Lower lobe of right lung (tissue), 2 donors: Measurements from ENCODE around the gene JCHAIN. TPM values are rescaled to one million over a fixed set of nuclear protein-coding genes. Genes with fewer than 3 reads are reported as not detected.
"Not testable (repeated sequence)": the region's sequence is repeated elsewhere in the genome, so short reads cannot be mapped to it uniquely, and the experiment has no call there.

Experiments
- ATAC-seq, 2 donors: fragments of 200-7000 bp; cut with Tn5 transposase; one replicate each; pipeline ENCODE4 v1.9.1; 2020 to 2022; ENCODE audit warnings: mild to moderate bottlenecking in 2 of 2, moderate library complexity in 2 of 2
- DNase-seq: peaks from one replicate; pipeline ENCODE4 v3.0.0-alpha.2; 2020
- H3K27ac ChIP-seq: fragments of 200-600 bp; one replicate; pipeline ENCODE4 v1.8.0; 2022
- H3K27me3 ChIP-seq: fragments of 200-600 bp; one replicate; pipeline ENCODE4 v1.8.0; 2022; ENCODE audit warnings: low read depth
- H3K36me3 ChIP-seq: fragments of 200-600 bp; one replicate; pipeline ENCODE4 v1.8.0; 2022; ENCODE audit warnings: mild to moderate bottlenecking
- H3K4me1 ChIP-seq: fragments of 200-600 bp; one replicate; pipeline ENCODE4 v1.8.0; 2022
- H3K4me3 ChIP-seq: fragments of 200-600 bp; one replicate; pipeline ENCODE4 v1.8.0; 2022; ENCODE audit warnings: mild to moderate bottlenecking
- H3K9me3 ChIP-seq: fragments of 200-600 bp; one replicate; pipeline ENCODE4 v1.8.0; 2022
- CTCF ChIP-seq: fragments of 200-600 bp; IDR thresholded peaks from one replicate; pipeline ENCODE4 v1.8.0; 2022; ENCODE audit warnings: antibody characterized with exemption, mild to moderate bottlenecking
- intact Hi-C: fragments of 100-400 bp; cut with DNase I; formaldehyde crosslinking; loops from one replicate; pipeline ENCODE4 v1.11.0; 2022
- total RNA-seq: library from RNA; stranded (reverse); fragmentation: NEBNext Ultra II Directional; extraction: Animal tissue kit (Norgen Biotek cat#: 25700); gene quantifications from one replicate; pipeline ENCODE4 v1.2.1, GENCODE V29; 2021
- donor health status: DM: no; HTN: yes; CAD: no; lungs with severe emphysema.

JCHAIN gene
- total RNA-seq, 1 donor from 2014 or later, result 191 TPM

DNA sequence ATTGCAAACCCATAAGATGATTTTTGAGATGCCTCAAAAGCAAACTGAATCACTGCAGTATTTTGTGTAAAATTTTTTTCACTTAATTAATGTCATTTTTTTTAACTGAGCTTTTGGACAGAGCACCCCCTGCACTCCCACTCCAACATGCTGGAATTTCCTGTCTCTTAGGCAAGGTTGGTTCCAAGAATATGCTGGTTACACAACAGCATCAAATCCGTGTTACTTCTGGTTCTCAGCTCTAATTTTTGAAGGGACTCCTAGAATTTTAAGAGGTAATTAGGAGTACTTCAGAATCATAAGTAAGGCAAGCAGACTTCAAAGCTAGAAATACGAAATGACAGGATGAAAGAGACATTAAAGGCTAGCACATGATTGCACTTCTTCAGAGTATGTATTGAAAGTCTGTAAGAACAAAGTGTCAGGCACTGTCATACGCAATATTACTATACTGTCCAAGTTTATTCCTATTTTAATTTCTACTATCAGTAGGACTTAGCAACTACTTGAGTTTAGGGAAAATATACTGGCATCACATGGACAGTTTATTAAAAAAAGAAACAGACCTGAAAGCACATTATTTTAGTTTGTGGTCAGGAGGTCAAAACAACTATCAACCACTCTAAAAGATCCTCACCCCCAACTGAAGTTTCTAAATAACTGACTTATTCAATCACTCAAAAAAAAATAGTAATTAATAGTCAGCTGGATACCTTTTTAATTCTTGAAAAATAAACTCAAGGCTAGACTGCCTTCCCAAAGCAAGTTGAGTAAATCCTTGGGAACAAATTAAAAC is 1.6 kb upstream of the JCHAIN start:
- Histone ChIP-seq H3K36me3 (no peaks in the 10 kb centered on the region), H3K4me1 (no peaks in the 10 kb centered on the region), H3K9me3 (no peaks in the 10 kb centered on the region), H3K4me3 (no peak overlapping the region), H3K27me3 (no peaks in the 10 kb centered on the region), H3K27ac (no peak overlapping the region)
- intact Hi-C loops, result no loop called here
- ATAC-seq (peak; percentile 55 to 85), DNase-seq (no peak)
- no peak for TF ChIP-seq CTCF

DNA sequence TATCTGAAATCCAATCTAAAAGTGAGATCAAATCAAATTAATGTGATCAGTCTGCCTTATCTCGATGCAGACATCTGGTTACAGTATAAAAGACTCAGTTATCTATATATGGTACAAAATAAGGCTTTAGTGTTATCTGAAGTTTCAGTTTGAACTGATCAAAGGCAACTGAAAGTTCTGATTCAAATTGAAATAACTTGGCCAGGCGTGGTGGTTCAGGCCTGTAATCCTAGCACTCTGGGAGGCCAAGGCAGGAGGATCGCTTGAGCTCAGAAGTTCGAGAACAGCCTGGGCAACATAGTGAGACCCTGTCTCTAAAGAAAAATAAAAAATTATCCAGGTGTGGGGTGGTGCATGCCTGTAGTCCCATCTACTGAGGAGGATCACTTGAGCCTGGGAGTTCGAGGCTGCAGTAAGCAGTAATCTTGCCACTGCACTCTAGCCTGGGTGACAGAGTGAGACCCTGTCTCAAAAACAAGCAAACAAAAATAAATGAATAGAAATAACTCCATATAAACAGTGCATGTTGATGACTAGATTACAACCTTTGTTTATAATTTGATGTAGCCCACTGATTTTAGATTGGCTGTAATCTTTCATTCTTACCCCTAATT is 4.9 kb downstream of the JCHAIN start:
- H3K9me3 ChIP-seq, H3K27me3 ChIP-seq, DNase-seq, H3K4me3 ChIP-seq, H3K4me1 ChIP-seq, ATAC-seq, H3K36me3 ChIP-seq, H3K27ac ChIP-seq, intact Hi-C loops: not testable (repeated sequence)

- no peaks in the 10 kb centered on the region for H3K27me3 ChIP-seq
- no peak overlapping the region for H3K4me3 ChIP-seq
- no peak overlapping the region for H3K27ac ChIP-seq
- DNase-seq, result no peak
- TF ChIP-seq CTCF, result no peak
- no peaks in the 10 kb centered on the region for H3K36me3 ChIP-seq
- H3K9me3 ChIP-seq, result no peaks in the 10 kb centered on the region
- intact Hi-C loops, result no loop called here
- ATAC-seq, result no peak
- H3K4me1 ChIP-seq, result no peaks in the 10 kb centered on the region
Measured at GRCh38 chr4:70660106-70660505, 6.2 kb downstream of the JCHAIN start.

- no peak for ATAC-seq
- TF ChIP-seq CTCF, result no peak
- Histone ChIP-seq H3K36me3 (no peaks in the 10 kb centered on the region), H3K27ac (no peak overlapping the region), H3K9me3 (no peaks in the 10 kb centered on the region), H3K4me1 (no peaks in the 10 kb centered on the region), H3K4me3 (no peak overlapping the region), H3K27me3 (no peaks in the 10 kb centered on the region)
- DNase-seq, result no peak
- intact Hi-C loops, result no loop called here
Measured at GRCh38 chr4:70658418-70658817, 7.9 kb downstream of the JCHAIN start.

- no peaks in the 10 kb centered on the region for H3K4me1 ChIP-seq
- no peak overlapping the region for H3K27ac ChIP-seq
- ATAC-seq (no peak), DNase-seq (no peak)
- no peaks in the 10 kb centered on the region for H3K36me3 ChIP-seq
- no peaks in the 10 kb centered on the region for H3K9me3 ChIP-seq
- no peak overlapping the region for H3K4me3 ChIP-seq
- intact Hi-C loops, result no loop called here
- H3K27me3 ChIP-seq, result no peaks in the 10 kb centered on the region
- no peak for TF ChIP-seq CTCF
Measured at GRCh38 chr4:70657326-70657725, 9.0 kb downstream of the JCHAIN start.

DNA sequence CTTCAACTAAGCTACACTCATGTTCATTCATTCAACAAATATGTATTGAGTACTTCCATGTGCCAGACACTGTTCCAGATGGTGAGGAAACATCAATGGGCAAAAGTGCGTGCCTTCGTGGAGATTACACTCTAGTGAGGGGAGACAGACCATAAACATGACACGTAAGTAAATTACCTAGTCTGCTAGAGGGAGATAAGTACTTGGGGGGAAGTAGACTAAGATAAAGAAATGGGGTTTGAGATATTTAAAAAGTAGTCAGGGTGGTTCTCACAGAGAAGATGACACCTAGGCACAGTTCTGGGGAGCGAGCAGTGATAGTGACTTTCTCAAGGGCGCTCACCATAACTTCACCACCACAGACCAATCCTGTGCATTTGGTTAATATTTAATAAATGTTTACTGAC is 11.7 kb downstream of the JCHAIN start:
- TF ChIP-seq CTCF, result no peak
- Histone ChIP-seq H3K4me1 (peaks cover 4% of the 10 kb centered on the region), H3K4me3 (no peak overlapping the region), H3K27me3 (no peaks in the 10 kb centered on the region), H3K36me3 (no peaks in the 10 kb centered on the region), H3K27ac (no peak overlapping the region), H3K9me3 (no peaks in the 10 kb centered on the region)
- ATAC-seq (no peak), DNase-seq (no peak)
- intact Hi-C loops, result no loop called here
